K562 (cell line): ENCODE results near the gene IQUB. TPM values are rescaled to one million over a fixed set of nuclear protein-coding genes. Genes with fewer than 3 reads are reported as not detected.

ENCODE experiments used
- ATAC-seq: fragments of 200-7000 bp; cut with Tn5 transposase; 3 replicates; pipeline ENCODE4 v1.9.1; 2020; ENCODE audit warnings: moderate library complexity
- BruUV-seq: library from RNA; stranded (reverse); fragments of 400-500 nt; replicated peaks from 2 replicates; lab custom pipeline; 2021; lab: Mats Ljungman, UMichigan
- CTCF ChIA-PET: fragments of 300-600 bp; formaldehyde crosslinking; extraction: SDS; loops from one replicate; lab custom pipeline; 2021; ENCODE audit warnings: low intra/inter-chr PET ratio; lab: Yijun Ruan, JAX
- POLR2A ChIA-PET: fragments of 300-600, 350-650 bp; sonication (Branson Sonifier 250); formaldehyde crosslinking; extraction: SDS; loops from one replicate; lab custom pipeline; 2021; ENCODE audit warnings: antibody characterized with exemption, inconsistent platforms; lab: Yijun Ruan, JAX
- DNase-seq, 4 experiments: peaks; one replicate each; pipeline versions ENCODE4 v3.0.0 to v3.0.0-alpha.2; 2011 to 2018; ENCODE audit warnings: low spot score in 3 of 4, mixed read lengths in 3 of 4; ENCODE audit errors: extremely low read depth in 1 of 4
- FAIRE-seq: peaks from 2 replicates; lab custom pipeline; 2011; peaks lifted over from hg19 to GRCh38; lab: Jason Lieb, UNC
- H2AFZ ChIP-seq: 2 replicates; pipeline ENCODE4 v1.6.0; 2011; ENCODE audit warnings: low read depth, low read length, control low read depth, inconsistent platforms
- H3K27ac ChIP-seq: fragments of 200-600 bp; 3 replicates; pipeline ENCODE4 v1.8.0; 2011; ENCODE audit warnings: low read depth, mild to moderate bottlenecking, control low read depth, inconsistent platforms, low read length, moderate library complexity, mixed read lengths; ENCODE audit errors: extremely low read depth
- H3K27me3 ChIP-seq, 2 experiments: fragments of 300-600 bp in 1 of 2; 2 replicates in 1 of 2; 3 replicates in 1 of 2; pipeline versions ENCODE4 v1.6.0 to v1.8.0; 2011; ENCODE audit warnings: inconsistent platforms in 2 of 2, low read length in 2 of 2, mild to moderate bottlenecking in 1 of 2, mixed read lengths in 1 of 2, moderate library complexity in 1 of 2; ENCODE audit not compliant: control insufficient read depth in 2 of 2, insufficient read depth in 2 of 2
- H3K36me3 ChIP-seq: fragments of 300-600 bp; 3 replicates; pipeline ENCODE4 v1.8.0; 2011; ENCODE audit warnings: mild to moderate bottlenecking, low read length, inconsistent platforms; ENCODE audit not compliant: control insufficient read depth, insufficient read depth
- H3K4me1 ChIP-seq, 2 experiments: fragments of 200-600 bp in 1 of 2; replicated peaks in 1 of 2; 2 replicates in 1 of 2; 3 replicates in 1 of 2; pipeline versions ENCODE4 v1.5.1 to v1.8.0; 2011; ENCODE audit warnings: inconsistent platforms in 2 of 2, low read length in 2 of 2, mild to moderate bottlenecking in 1 of 2, mixed read lengths in 1 of 2, moderate library complexity in 1 of 2; ENCODE audit not compliant: control insufficient read depth in 2 of 2, insufficient read depth in 2 of 2
- H3K4me2 ChIP-seq: 2 replicates; pipeline ENCODE4 v1.6.1; 2011; ENCODE audit warnings: low read length, control low read depth, inconsistent platforms, mixed read lengths; ENCODE audit not compliant: insufficient read depth
- H3K4me3 ChIP-seq: fragments of 200-600 bp; sonication (generic), shearing (Covaris generic); 2 replicates; pipeline ENCODE4 v1.5.1; 2016; ENCODE audit warnings: control low read depth, inconsistent platforms
- H3K79me2 ChIP-seq: fragments of 200-600 bp; 3 replicates; pipeline ENCODE4 v1.8.0; 2011; ENCODE audit warnings: low read length, inconsistent platforms; ENCODE audit not compliant: control insufficient read depth, insufficient read depth
- H3K9ac ChIP-seq, 2 experiments: 2 replicates each; pipeline versions ENCODE4 v1.6.0 to v1.6.1; 2011; ENCODE audit warnings: low read depth in 2 of 2, low read length in 2 of 2, control low read depth in 1 of 2, inconsistent platforms in 1 of 2, mild to moderate bottlenecking in 1 of 2, mixed read lengths in 1 of 2; ENCODE audit not compliant: insufficient read depth in 1 of 2
- H3K9me1 ChIP-seq: one replicate; pipeline ENCODE4 v1.6.0; 2011; ENCODE audit warnings: inconsistent platforms, mild to moderate bottlenecking, low read length, moderate library complexity; ENCODE audit not compliant: control insufficient read depth, insufficient read depth
- H3K9me3 ChIP-seq: replicated peaks from 2 replicates; pipeline ENCODE4 v1.5.1; 2011; ENCODE audit warnings: low read depth, low read length, inconsistent platforms; ENCODE audit not compliant: control insufficient read depth, insufficient read depth
- H4K20me1 ChIP-seq: replicated peaks from 2 replicates; pipeline ENCODE4 v1.6.1; 2011; ENCODE audit warnings: low read length, inconsistent platforms, mixed read lengths; ENCODE audit not compliant: control insufficient read depth, insufficient read depth
- BRF2 ChIP-seq: IDR thresholded peaks from 3 replicates; pipeline ENCODE4 v1.6.1; 2011; ENCODE audit warnings: borderline replicate concordance, mild to moderate bottlenecking; ENCODE audit not compliant: insufficient read length, insufficient read depth
- FOXJ2 ChIP-seq: fragments of 200-800 bp; sonication (Bioruptor generic); IDR thresholded peaks from 2 replicates; pipeline ENCODE4 v1.6.1; 2016; ENCODE audit warnings: missing genetic modification characterization, missing compliant biosample characterization
- KHSRP ChIP-seq: fragments of 450-650 bp; IDR thresholded peaks from 2 replicates; pipeline ENCODE4 v1.6.1; 2017
- PHB ChIP-seq: fragments of 250-450 bp; sonication (Bioruptor Pico); IDR thresholded peaks from 2 replicates; pipeline ENCODE4 v1.5.0; 2021
- PPARD ChIP-seq: fragments of 250-450 bp; sonication (Bioruptor Pico); IDR thresholded peaks from 2 replicates; pipeline ENCODE4 v1.8.0; 2022; ENCODE audit warnings: inconsistent platforms, mild to moderate bottlenecking, moderate library complexity
- RB1 ChIP-seq: fragments of 450-650 bp; IDR thresholded peaks from 2 replicates; pipeline ENCODE4 v1.6.1; 2017; ENCODE audit warnings: low read depth, mild to moderate bottlenecking
- RBBP5 ChIP-seq: fragments of 200-600 bp; sonication (generic); IDR thresholded peaks from 2 replicates; pipeline ENCODE4 v1.6.1; 2012; ENCODE audit warnings: borderline replicate concordance, mild to moderate bottlenecking, low read length, control low read depth, inconsistent platforms; ENCODE audit not compliant: insufficient read depth, poor library complexity, severe bottlenecking
- TFAP4 ChIP-seq: sonication (generic); formaldehyde crosslinking; IDR thresholded peaks from 2 replicates; pipeline ENCODE4 v1.8.0; 2022; ENCODE audit warnings: missing genetic modification reagents, mild to moderate bottlenecking, moderate library complexity, borderline replicate concordance
- THRAP3 ChIP-seq: fragments of 450-650 bp; IDR thresholded peaks from 2 replicates; pipeline ENCODE4 v1.6.1; 2016; ENCODE audit warnings: mild to moderate bottlenecking, inconsistent platforms, borderline replicate concordance
- ZBTB5 ChIP-seq: fragments of 450-650 bp; IDR thresholded peaks from 2 replicates; pipeline ENCODE4 v1.6.1; 2017; ENCODE audit warnings: antibody characterized with exemption
- ZNF512 ChIP-seq: IDR thresholded peaks from 2 replicates; pipeline ENCODE4 v1.6.1; 2016; ENCODE audit warnings: missing genetic modification characterization, missing compliant biosample characterization
- ZNF77 ChIP-seq: fragments of 250-450 bp; sonication (Bioruptor Pico); IDR thresholded peaks from 2 replicates; pipeline ENCODE4 v1.5.0; 2020
- ZZZ3 ChIP-seq: fragments of 450-650 bp; IDR thresholded peaks from 2 replicates; pipeline ENCODE4 v1.6.1; 2016; ENCODE audit warnings: antibody characterized with exemption, mild to moderate bottlenecking, moderate library complexity
- WGBS: fragments of 100-300 bp; shearing (Covaris generic); methylation state at CpG from one replicate; pipeline ENCODE4 v1.1.6; 2016; ENCODE audit warnings: low coverage, mixed read lengths; ENCODE audit not compliant: insufficient coverage; ENCODE audit errors: missing lambda C conversion rate; 5-methylcytosine and 5-hydroxymethylcytosine counted together
- in situ Hi-C: fragments of 300-500 bp; cut with MboI; formaldehyde crosslinking; loops from 4 replicates; pipeline ENCODE4 v1.15.0; 2018; ENCODE audit warnings: inconsistent platforms, mixed read lengths
- intact Hi-C: fragments of 100-400 bp; cut with micrococcal nuclease; formaldehyde crosslinking; loops from 2 replicates; pipeline ENCODE4 v1.14.2; 2022
- polyA plus RNA-seq, 8 experiments: library from polyadenylated mRNA; depleted of rRNA in 4 of 8; stranded (reverse) in 5 of 8; unstranded in 3 of 8; fragments of >200 nt; fragmentation: Nextera tagmentation in 2 of 8; fragmentation: Illumina TruSeq in 1 of 8; extraction: Ambion mirVana in 2 of 8; extraction: Trizol in 1 of 8; gene quantifications; 2 replicates each; pipeline versions ENCODE4 v1.2.1 to v1.2.3, GENCODE V29; 2011 to 2014; ENCODE audit warnings: inconsistent platforms in 1 of 8, missing spikeins in 1 of 8
- total RNA-seq, 7 experiments: library from RNA; depleted of rRNA in 6 of 7; stranded (reverse); fragments of >200 nt in 6 of 7; fragmentation: Illumina TruSeq in 2 of 7; extraction: Trizol in 2 of 7; gene quantifications; 2 replicates each; pipeline versions ENCODE4 v1.2.1 to v1.2.3, GENCODE V29; 2011 to 2021; ENCODE audit warnings: low replicate concordance in 1 of 7

The IQUB gene
- total and polyA plus RNA-seq, 9 of the 15 experiments (the other 6 are each of a cell fraction or from before 2014, with no cell fraction given), result 0.62 to 2.6 (median 1.4) TPM

- no peak for DNase-seq
- ChIA-PET POLR2A (interaction anchor here (0.6 to 1.8 kb wide), 16 partner anchors 9 to 228 kb away, joined by 3 to 12 read pairs (median 4); no protein-coding TSS in a partner anchor), CTCF (no interaction called here)
- intact Hi-C loops (no loop called here), in situ Hi-C loops (no loop called here)
- WGBS, result 37% methylated on average over 4 of the region's 4 CpGs
- Histone ChIP-seq H3K79me2 (peaks cover 43% of the 10 kb centered on the region), H3K27me3 (no peaks in the 10 kb centered on the region), H3K4me2 (peak overlapping the region; percentile 98), H3K4me1 (peaks cover 13 to 19% of the 10 kb centered on the region in 2 experiments), H3K9me1 (no peaks in the 10 kb centered on the region), H3K9ac (peak overlapping the region; percentile 81 to 98; a peak in 3 of 4 replicates), H3K36me3 (peaks cover 28% of the 10 kb centered on the region), H3K27ac (peak overlapping the region; percentile 63), H3K9me3 (no peaks in the 10 kb centered on the region), H2AFZ (peak overlapping the region; percentile 100), H3K4me3 (peak overlapping the region; percentile 63), H4K20me1 (no peaks in the 10 kb centered on the region)
- TSS peak; percentile 70 for BruUV-seq
- no peak for FAIRE-seq
- ATAC-seq, result no peak
- no peak for TF ChIP-seq RBBP5
- TF ChIP-seq THRAP3, result 0 out of 2 replicates have a peak, but pooled peaks have one; percentile 21
- TF ChIP-seq RB1, result no peak
- TF ChIP-seq PPARD, result no peak
- no peak for TF ChIP-seq TFAP4 (CRISPR knock-in tag)
- TF ChIP-seq ZNF512 (tag), result peak; percentile 82
- TF ChIP-seq ZBTB5, result no peak
- 0 out of 2 replicates have a peak, but pooled peaks have one; percentile 52 for TF ChIP-seq KHSRP
- TF ChIP-seq ZNF77 (CRISPR knock-in tag), result no peak
- 0 out of 2 replicates have a peak, but pooled peaks have one; percentile 7 for TF ChIP-seq FOXJ2 (tag)
- TF ChIP-seq ZZZ3, result no peak
- TF ChIP-seq PHB (CRISPR knock-in tag), result no peak
- TF ChIP-seq BRF2, result no peak
Observed at GRCh38 chr7:123558289-123558874, 24.0 kb upstream of the IQUB start.
